GM06990 (cell line): ENCODE data around the gene FUT7.

Experiments
- DNase-seq: peaks from one replicate; pipeline ENCODE4 v3.0.0-alpha.2; 2011; ENCODE audit not compliant: insufficient read length; ENCODE audit errors: extremely low read depth
- H3K27me3 ChIP-seq: replicated peaks from 2 replicates; pipeline ENCODE4 v1.6.0; 2011; ENCODE audit warnings: low read length; ENCODE audit not compliant: control insufficient read depth, insufficient read depth
- H3K36me3 ChIP-seq: 2 replicates; pipeline ENCODE4 v1.5.1; 2011; ENCODE audit warnings: low read length; ENCODE audit not compliant: control insufficient read depth, insufficient read depth
- H3K4me3 ChIP-seq: replicated peaks from 2 replicates; pipeline ENCODE4 v1.5.1; 2011; ENCODE audit warnings: low read depth, mild to moderate bottlenecking, control low read depth, low read length
- CTCF ChIP-seq: IDR thresholded peaks from 2 replicates; pipeline ENCODE4 v1.5.1; 2011; ENCODE audit warnings: low read length, control low read depth, mild to moderate bottlenecking, inconsistent platforms; ENCODE audit not compliant: insufficient read depth, poor library complexity, severe bottlenecking

Gene FUT7

DNA sequence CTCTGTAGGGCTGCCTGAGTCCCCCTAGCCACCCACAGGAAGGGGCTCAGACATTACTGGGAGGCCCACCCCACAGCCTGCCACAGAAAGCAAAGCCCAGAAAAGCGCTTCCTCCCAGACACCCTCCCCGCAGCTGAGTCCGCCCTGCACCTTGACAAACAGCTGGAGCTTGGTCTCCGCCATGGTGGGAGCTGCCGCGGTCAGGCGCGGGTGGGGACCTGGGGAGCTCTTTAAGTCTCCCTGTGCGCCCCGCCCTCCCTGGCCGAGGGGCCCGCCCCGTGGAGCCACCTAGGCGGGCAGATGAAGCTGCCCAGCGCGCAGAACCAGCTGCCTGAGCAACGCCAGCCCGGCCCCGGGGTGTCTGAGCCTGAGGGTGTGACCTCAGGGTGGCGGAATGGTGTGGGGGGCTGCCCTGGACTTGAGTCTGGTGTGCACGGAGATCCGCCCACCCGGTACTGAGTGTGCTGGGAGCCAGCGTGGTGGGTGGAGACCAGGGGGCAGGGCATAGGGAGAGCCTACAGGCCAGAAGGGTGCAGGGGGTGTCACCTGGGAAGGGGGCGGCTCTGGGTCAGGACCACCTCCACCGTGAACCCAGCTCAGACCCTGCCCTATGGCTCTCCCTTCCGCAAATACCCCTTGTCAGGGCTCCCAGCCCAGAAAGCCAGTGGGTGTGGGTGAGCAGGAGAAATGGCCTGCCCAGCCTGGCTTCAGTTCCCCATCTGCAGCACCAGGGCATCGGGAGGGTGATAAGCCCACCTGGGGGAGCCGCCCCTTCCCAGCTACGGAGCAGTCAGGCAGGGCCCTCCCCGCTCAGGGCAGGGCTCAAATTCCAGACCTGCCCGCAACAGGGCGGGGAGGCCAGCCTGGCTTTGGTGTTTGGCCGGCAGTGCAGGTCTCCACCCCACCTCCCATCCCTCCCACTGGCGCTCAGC lies 35.3 kb downstream of the FUT7 start, which contains the start of gene CLIC3:
CLIC3 (minus strand) TSS at position 208 of the 932 bp plus-strand sequence; CDS start at position 183, 25 bp downstream.
- Histone ChIP-seq H3K4me3 (no peak within 1 kb of the TSS), H3K27me3 (no peaks in the 10 kb centered on the region; the same call in 1 of the 2 replicates), H3K36me3 (no peaks in the 10 kb centered on the region; the same call in 1 of the 2 replicates)
- no peak for TF ChIP-seq CTCF
- peak; percentile 63 for DNase-seq

GRCh38 chr9:136995772-136996311 lies 36.0 kb downstream of the FUT7 start:
- Histone ChIP-seq H3K36me3 (no peaks in the 10 kb centered on the region; the same call in 1 of the 2 replicates), H3K27me3 (no peaks in the 10 kb centered on the region; the same call in 1 of the 2 replicates), H3K4me3 (no peak overlapping the region)
- TF ChIP-seq CTCF = no peak
- DNase-seq = no peak

DNA sequence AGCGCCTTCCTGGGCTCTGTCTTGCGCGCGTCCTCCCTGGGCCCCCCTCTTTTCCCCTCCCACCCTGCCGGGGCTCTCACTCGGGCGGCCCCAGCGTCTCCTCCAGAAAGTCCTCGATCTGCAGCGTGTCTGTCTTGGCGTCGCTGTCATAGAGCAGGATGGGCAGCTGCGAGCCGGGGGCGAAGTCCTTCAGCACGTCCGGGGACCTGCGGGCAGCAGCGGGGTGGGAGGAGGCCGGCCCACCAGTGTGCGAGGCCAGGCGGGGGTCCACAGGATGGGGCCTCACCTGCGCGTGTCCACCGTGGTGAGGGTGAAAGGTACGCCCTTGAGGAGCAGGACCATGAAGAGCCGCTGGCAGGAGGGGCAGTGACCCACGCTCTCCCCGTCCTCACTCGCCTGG lies 36.5 kb downstream of the FUT7 start:
- H3K4me3 ChIP-seq = no peak overlapping the region
- TF ChIP-seq CTCF = no peak
- H3K36me3 ChIP-seq = no peaks in the 10 kb centered on the region; the same call in 1 of the 2 replicates
- no peaks in the 10 kb centered on the region; the same call in 1 of the 2 replicates for H3K27me3 ChIP-seq
- DNase-seq = no peak

DNA sequence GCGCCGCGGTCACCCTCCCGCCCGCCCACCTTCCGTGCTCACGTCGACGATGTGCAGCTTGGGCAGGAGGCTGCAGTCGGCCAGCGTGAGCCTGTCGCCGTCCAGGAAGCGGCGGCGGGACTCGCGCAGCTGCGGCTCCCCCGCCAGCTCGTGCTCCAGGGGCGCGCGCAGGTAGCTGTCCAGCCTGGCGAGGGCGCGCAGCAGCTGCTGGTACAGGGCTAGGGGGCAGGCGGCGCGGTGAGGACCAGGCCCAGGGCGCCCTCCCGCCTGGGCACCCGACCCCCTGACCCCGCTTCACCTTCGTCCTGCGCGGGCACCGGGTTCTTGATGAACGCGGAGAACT lies 37.0 kb downstream of the FUT7 start:
- Histone ChIP-seq H3K27me3 (no peaks in the 10 kb centered on the region; the same call in 1 of the 2 replicates), H3K36me3 (no peaks in the 10 kb centered on the region; the same call in 1 of the 2 replicates), H3K4me3 (no peak overlapping the region)
- no peak for TF ChIP-seq CTCF
- DNase-seq = no peak

DNA sequence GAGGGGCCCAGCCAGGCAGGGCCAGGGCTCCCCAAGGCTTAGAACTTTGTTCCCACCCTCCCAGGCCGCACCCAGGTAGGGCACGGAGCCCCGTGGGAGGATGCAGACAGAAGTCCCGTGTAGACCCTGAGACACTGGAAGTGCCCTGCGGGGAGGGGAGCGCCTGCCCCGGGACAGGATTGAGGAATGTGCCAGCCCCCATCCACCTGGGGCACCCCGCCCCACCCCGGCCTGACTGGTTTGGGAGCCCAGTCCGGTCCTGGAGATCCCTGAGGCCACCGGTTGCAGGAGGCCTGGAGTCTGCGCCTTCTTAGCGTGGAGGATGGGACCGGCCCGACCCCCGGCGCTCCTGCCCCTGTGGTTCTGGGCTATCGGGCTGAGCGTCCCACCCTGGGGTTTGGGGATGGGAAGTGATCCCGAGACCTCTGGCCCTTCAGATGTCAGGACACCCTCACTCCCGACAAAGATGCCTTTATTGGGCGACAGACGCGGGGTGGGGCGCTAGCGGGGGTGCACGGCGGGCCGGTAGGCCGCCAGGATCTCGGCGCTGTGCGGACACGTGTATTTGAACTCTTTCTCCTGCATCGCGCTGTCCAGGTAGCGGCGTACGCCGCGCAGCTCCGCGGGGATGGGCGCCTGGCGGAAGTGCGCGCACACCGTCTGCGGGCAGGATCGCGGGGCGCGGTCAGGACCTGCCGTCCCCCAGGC lies 37.6 kb downstream of the FUT7 start:
- H3K27me3 ChIP-seq = no peaks in the 10 kb centered on the region; the same call in 1 of the 2 replicates
- no peak overlapping the region for H3K4me3 ChIP-seq
- no peak for DNase-seq
- no peaks in the 10 kb centered on the region; the same call in 1 of the 2 replicates for H3K36me3 ChIP-seq
- TF ChIP-seq CTCF = no peak
